ENCODE measurements around the gene HNRNPK.

The HNRNPK gene

DNA sequence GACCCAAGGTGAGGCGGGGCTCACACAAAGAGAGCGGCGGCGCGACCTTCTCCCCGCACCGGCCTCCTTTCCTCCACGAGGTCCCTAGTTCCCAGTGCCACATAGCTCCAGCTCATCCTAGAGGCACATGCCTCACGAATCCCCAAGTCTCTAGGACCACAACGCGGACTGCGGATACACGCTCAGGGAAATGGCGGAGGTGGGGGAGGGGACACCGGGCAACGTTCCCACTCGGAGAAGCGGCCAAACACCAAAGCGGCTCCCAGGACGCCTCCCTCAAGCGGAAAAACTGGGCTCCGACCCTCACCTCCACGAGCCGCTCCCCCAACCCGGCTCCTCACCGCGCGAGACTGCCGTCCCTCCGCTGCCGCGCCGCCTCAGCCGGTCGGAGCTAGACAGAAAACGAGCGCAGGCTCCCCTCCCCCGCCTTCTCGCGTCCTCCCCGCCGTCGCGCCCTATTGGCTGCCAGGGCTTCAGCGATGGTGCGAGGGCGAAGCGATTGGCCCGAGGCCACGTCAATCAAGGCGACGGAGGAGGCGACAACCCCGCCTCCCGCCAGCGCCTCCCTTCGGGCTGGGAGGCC, at the start of gene HNRNPK:
Gene HNRNPK (minus strand): TSS at position 404 of the 583 bp plus-strand sequence. CDS start 1,963 bp downstream, outside the sequence.
- DNase-seq: peak; percentile 95

DNA sequence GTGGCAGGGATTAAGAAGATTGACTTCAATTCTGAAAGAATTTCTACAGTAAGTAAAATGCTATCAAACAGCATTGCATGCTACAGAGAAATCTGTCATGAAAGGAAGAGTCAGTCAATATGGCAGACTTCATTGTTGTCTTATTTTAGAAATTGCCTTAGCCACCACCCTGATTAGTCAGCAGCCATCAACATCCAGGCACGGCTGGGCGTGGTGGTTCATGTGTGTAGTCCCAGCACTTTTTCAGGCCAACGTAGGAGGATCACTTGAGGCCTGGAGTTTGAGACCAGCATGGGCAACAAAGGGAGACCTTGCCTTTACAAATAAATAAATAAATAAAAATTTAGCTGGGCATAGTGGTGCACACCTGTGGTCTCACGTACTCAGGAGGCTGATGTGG, 47.2 kb upstream of the HNRNPK start:
- no peak for DNase-seq

DNA sequence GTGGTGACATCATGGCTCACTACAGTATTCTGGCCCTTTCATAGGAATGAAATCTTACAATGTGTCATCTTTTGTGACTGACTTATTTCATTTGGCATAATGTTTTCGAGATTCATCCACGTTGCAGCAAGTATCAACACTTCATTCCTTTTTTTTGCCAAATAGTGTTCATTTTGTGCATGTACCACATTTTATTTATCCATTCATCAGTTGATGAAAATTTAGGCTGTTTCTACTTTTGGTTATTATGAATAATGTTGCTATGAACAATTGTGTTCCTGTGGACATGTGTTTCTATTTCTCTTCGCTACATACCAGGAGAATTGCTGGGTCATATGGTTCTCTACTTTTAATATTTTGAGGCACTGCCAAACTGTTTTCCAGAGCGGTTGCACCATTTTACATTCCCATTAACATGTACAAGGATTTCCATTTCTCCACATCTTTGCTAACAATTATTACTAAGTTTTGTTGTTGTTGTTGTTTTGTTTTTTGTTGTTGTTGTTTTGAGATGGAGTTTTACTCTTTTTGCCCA, 44.1 kb upstream of the HNRNPK start:
- DNase-seq: no peak

DNA sequence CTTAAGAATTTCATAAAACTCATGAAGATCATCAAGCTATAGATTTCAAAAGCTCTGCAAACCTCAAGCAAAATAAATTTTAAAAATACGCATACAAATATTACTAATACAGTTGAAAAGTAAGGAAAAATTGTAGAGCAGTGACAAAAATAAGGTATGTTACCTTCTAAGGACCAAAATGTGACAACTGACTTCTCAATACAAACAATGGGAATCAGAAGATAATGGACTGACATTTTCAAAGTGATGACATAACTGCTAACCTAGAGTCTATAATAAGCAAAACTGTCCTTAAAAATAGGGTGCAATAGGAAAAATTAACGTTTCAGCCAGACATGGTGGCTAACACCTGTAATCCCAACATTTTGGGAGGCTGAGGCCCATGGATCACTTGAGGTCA, 27.6 kb upstream of the HNRNPK start:
- no peak for DNase-seq

DNA sequence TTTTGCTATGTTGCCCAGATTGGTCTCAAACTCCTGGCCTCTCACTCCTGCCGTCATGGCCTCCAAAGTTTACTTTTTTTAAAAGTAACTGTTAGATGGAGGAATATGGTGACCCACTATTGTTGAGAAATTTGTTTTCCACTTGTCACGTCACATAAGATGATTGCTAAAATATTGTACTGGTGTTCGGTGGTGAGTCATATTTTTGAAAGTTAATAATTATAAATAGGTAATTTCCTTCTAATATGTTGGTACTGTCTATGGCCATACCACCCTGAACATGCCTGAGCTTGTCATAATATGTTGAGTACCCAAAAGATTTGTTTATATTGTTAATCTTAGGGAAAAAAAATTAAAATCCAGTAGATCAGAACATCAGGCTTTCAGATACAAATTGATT, 23.2 kb upstream of the HNRNPK start:
- DNase-seq: no peak

DNA sequence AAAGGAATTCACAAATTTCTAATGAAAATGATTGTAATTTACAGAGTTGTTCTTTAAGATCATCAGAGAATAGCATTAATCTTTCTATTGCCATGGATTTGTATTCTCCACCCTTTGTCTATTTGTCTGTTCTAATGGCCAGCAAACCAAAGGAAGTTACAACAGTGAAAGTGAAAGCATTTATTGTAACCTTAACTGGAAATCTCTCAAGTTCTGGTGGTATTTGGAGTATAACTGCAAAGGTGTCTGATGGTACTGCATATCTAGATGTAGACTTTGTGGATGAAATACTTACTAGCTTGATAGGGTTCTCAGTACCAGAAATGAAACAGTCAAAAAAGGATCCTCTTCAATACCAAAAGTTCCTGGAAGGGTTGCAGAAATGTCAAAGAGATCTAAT, 22.3 kb upstream of the HNRNPK start:
- DNase-seq: no peak

DNA sequence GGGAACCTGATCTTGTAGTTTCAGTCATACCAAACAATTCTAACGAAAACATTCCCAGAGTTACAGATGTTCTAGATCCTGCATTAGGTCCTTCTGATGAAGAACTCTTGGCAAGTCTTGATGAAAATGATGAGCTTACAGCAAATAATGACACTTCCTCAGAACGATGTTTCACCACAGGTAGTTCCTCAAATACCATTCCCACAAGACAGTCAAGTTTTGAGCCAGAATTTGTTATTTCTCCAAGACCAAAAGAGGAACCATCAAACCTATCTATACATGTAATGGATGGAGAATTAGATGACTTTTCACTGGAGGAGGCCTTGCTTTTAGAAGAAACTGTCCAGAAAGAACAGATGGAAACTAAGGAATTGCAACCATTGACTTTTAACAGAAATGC, 21.6 kb upstream of the HNRNPK start:
- DNase-seq: no peak

DNA sequence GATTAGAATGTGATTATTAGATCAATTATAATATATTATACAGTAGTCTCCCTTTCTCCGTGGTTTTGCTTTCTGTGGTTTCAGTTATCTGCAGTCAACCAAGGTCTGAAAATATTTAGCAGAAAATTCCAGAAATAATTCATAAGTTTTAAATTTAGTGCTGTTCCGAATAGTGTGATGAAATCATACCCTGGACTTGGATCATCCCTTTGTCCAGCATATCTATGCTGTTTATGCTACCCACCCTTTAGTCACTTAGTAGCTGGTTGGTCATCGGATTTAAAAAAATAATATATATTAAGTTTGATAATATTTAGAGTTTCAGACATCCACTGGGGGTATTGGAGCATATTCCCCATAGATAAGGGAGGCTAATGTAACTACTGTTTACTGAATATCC, 20.2 kb upstream of the HNRNPK start:
- DNase-seq: no peak

DNA sequence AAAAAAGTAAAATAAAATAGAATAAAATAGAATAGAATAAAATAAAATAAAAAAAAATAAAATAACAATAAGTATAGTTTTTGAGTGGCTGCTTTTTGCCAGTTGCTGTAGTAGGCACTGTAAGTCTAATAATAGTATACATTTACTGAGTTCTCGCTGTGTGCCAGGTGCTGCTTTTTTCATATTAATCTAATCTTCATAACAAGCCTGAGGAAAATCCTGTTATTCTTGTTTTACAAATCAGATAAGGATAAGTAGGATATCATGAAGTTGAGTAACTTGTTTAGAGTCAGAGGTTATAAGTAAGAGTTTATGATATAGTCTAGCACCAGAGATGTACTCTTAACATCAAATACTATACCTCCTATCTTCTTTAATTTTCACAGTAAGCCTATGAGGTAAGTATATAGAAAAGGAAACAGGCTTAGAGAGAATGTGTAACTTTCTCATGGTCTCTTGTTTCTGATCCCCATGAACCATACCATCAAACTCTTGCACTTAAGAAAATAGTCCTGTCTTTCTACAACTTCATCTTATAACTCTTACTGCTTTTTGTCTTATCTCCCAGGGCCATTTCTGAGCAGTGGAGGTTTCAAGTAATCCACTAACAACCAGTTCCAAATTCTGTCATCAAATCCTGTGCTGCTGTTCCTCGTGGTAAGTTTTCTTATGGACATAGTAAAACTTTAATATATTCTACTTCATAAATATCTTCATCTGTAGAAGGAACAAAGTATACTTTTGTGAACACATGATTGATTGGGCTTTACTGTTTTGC, 19.3 kb upstream of the HNRNPK start:
- no peak for DNase-seq

DNA sequence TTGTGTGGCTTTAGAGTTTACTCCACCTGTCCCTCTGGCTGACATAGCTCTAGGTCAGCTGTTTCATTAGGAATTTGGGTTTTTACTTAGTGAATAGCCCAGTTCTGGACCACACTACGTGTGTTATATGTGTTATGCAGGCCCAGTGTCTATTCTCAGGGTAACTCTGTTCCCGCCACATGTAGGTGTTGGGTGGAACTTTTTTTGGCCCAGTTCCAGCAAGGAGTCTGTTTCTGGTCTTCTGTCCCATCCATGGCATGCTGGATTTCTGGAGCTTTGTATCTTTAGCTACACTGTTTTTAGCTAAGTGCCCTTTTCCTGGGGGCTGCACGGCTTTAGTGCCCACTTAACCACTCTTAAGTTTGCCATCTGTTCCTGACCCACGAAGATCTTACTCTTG, 16.1 kb upstream of the HNRNPK start:
- no peak for DNase-seq

DNA sequence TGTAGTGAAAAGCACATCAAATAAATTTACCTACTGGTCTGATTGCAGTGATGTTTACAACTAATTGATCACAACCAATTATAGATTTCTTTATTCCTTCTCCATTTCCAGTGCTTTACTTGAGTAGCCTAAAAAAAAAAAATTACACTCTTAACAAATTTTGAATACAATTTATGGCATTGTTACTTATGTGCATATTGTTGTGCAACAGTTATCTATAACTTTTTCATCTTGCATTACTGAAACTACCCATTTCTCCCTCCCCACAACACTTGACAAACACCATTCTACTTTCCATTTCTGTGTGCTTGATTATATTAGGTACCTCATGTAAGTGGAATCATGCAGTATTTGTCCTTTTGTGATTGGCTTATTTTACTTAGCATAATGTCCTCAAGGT, 12.9 kb upstream of the HNRNPK start:
- DNase-seq: no peak

DNA sequence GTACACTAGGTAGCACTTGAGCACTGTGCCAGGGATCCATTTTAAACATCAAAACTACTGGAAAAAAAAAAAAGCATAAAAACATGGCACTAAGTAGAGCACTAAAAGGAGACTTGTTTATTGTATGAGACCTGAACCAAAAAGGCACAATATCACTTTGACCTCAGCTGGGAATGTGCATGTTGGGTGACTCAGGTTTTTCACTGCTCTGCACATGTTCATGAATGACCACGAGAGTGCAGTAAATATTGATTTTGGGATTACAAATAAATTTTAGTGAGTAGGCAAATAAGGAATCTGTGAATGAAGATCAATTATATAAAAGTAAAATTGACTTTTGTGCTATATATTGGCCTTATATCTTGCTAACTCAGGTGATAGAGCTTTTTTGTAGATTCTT, 12.4 kb upstream of the HNRNPK start:
- no peak for DNase-seq

DNA sequence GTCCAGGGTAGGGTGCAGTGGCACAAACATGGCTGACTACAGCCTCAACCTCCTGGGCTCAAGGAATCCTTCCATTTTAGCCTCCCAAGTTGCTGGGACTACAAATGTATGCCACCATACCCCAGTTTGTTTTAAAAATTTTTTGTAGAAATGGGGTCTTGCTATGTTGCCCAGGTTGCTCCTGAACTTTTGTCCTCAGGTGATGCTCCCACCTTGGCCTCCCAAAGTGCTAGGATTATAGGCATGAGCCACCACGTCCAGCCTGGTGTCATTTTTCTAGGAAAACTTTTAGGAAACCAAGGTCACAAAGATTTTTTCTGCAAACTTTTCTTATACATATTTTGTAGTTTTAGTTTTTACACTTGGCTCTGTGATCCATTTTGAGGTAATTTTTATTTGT, 11.3 kb upstream of the HNRNPK start:
- DNase-seq: no peak

DNA sequence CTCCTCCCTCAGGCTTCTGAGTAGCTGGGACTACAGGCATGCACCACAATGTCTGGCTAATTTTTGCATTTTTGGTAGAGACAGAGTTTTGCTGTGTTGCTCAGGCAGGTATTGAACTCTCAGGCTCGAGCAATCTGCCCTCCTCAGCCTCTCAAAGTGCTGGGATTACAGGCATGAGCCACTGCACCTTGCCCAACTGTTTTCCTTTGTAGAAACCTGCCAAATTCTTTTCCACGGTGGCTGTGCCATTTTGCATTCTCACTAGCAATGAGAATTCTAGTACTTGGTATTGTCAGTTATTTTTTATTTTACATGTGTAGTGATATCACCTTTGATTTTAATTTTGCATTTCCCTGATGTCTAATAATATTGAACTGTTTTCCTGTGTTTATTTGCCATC, 8.4 kb upstream of the HNRNPK start:
- DNase-seq: no peak

DNA sequence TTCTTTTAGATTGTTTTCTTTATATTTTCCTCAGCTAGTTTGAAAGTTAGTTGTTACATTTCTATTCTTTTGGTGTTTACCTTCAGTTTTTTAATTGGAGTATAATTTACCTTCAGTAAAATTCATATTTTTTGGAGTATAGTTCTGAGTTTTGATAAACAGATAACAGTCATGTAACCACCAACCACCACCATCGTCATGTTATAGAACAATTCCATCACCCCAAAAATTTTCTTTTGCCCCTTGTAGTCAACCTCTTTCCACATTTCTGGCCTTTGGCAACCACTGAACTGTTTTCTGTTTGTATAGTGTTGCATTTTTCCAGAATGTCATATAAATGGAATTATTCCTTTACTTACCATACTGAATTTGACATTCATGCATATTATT, 7.4 kb upstream of the HNRNPK start:
- no peak for DNase-seq

DNA sequence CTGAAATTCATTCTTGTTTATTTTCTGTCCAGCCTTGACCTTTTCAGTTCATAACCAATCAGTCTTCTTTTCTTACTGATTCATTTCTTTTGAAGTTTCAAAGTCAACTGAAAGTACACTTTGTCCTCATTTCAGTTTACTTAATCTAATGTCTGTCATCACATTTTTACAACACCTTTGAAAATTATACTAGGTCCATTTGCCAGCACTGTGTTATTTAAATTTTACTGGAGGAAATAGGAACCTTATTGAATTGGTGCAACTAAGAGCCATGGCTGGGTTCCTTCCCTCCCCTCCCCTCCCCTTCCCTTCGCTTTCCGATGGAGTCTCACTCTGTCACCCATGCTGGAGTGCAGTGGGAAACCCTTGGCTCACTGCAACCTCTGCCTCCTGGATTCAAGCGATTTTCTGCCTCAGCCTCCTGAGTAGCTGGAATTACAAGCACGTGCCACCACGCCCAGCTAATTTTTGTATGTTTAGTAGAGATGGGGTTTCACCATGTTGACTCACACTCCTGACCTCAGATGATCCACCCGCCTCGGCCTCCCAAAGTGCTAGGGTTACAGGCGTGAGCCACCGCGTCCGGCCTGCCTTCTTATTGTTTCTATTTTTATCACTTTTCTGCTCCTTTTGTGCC, 6.9 kb upstream of the HNRNPK start:
- no peak for DNase-seq

DNA sequence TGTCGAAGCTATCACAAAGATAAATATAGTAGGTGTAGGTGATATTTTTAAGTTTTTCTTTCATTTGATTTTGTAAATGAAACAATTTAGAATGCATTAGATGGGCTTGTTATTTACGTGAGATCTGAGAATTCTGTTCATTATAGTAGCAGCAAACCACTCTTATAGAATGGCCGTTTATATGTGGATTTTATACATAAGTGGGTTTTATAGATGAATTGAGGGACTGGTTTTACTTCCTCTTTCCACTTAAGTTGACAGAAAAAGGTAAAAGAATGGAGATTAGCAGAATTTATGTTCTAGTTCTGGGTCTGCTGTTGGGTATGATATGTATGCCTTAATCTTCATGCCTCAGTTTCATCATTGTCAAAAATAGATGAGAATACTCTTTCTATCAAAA, 6.2 kb upstream of the HNRNPK start:
- no peak for DNase-seq

DNA sequence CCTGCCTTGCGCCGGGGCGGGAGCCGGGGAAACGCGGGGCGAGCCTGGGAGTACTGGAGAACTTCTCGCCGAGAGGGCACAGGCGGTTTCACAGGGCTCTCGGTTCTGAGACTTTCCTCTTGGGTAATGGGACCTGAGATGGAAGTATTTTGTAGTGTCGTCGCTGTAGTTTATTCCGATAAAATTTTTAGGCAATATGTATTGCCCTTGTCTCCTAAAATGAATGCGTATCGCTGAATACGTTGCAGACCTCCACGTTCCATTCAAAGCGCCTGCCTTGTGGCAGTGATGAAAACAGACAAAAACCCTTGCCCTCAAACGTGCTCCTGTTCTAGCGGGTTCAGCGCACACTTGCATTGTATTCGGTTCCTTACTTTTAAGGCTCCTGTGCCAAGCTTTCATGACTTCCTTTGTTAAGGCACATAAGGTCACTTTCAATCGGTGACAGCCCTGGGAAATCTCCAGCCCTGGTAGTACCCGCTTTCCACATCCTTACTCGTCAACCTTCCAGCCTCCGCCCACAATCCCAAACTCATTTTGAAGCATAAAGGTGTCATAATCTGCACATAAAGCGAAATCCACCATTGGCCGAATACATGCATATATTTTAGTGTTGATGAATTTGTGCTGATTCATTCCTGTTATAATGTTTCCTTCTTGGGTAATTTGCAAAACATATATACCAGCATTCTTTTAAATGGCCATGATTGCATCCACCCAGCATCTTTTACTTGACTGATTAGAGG, 1.3 kb upstream of the HNRNPK start:
- no peak for DNase-seq

DNA sequence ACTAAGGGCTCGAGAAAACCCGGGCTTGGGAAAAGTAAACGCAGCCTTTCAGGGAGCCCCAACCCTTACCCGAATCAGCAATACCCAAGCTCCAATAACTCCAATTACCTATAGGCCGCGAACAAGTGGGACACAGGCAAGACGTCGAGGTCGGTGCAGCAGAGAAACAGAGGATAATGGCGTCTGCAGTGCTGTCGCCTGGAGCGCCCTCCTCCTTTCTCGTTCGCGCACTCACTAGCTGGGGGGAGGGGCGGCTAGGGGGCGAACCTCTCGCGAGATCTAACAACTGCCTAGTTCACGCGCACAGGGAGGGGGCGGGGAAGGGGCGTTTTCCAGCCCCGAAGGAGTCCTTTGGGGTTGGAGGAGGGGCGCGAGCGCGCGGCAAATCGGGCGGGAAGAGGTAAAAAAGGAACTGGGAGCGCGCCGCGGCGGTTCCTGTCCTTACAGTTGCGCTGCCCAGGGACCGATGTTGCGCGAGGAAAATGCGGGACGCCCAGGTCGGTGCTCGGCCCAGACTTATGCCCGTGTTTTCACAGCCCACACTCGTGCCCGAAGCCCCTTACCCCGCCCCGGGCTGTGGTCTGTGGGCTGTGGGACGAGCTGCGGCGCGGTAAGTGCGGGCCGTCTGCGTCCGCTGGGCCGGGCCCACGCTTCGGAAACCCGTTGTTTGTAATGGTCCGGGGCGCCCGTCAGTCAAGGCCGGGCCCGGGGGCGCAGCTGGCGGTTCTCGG, 545 bp upstream of the HNRNPK start, which contains the start of gene RMI1:
Gene RMI1 (plus strand): TSS at position 411 of the 731 bp plus-strand sequence. CDS start 20,182 bp downstream, outside the sequence.
- DNase-seq: peak; percentile 94

DNA sequence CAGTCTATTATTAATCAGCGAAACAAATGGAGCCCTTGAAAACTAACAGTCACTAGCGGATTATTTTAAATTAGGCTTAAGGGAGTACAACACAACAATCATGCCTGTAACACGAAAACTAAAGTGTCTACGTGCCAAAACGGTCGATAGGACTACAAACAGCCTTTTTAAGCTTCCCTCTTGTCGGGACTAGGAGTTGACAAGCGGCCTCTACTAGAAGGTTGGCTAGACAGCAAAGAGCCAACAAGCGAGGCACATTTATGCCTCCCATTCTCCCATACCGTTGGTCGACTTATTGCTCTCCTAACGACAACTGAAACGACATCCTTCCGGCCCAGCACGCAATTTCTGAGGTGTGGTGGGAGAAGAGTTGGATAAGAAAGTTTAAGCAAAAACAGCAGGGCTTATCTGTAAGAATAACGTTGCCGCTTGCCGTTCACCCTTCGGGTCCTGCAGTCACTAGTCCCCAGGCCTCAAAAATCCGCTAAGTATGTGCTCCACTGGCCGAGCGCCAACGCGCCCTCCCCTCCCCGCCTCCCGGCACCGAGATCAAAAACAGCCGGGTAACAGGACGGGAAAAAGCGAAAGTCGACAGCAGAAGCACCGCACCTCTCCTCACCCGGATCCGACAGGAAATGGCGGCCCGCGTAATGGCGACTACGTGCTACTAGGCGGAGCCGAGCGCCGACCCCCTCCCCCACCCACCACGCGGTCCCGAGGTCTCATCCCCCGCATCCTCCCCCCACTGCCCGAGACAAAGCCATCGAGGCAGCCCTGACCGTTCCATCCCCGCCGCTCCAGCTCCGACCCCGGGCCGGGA, 813 bp downstream of the HNRNPK start:
- DNase-seq: peak; percentile 36

DNA sequence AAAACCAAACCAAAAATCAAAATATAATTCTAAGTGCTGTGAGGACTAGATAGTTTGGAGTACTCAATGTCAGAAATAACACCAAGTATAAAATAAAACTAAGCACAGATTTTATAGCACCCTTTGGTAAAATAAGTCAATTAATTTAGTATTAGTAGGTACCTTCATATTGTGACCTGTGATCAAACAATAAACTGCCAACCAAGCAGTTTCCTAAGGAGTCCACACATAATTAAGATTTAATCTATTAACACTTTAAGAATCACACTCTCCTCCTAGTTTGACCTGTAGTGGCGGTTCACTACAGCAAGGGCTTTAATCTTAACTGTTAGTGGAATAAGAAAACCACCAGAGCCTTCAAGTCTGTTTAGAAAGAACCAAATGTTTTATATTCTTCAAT, 2.8 kb downstream of the HNRNPK start:
- DNase-seq: no peak

DNA sequence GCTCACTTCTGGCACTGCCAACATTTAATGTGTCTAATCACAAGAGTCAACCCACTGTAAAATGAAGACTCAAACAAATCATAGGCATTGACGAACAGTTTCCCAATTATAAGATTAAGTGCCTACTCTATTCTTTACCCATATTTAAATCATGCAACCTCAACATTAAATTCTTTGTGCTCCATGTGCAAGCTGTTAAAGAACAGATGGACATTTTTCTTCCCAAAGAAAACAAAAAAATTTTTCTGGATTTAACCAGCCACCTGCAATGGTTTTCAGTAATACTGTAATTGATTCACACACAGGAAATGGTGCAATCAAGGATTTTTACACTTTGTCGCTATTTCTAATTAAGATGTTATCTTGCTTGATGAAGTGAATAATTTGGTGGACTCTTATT, 3.6 kb downstream of the HNRNPK start:
- DNase-seq: no peak
